HCT116 (cell line): ENCODE results near the gene DTX1. TPM values are rescaled to one million over a fixed set of nuclear protein-coding genes. Genes with fewer than 3 reads are reported as not detected.

Experiments used
- ATAC-seq: fragments of 200-7000 bp; cut with Tn5 transposase; 2 replicates; pipeline ENCODE4 v1.9.1; 2020; ENCODE audit warnings: mild to moderate bottlenecking, moderate library complexity
- BruUV-seq: library from RNA; stranded (reverse); fragments of 400-500 nt; replicated peaks from 2 replicates; lab custom pipeline; 2021; lab: Mats Ljungman, UMichigan
- CTCF ChIA-PET: fragments of 300-600 bp; sonication (Branson Sonifier 250); formaldehyde crosslinking; loops from one replicate; lab custom pipeline; 2021; ENCODE audit warnings: antibody characterized with exemption; lab: Charles Lee
- POLR2A ChIA-PET: fragments of 300-600, 350-600 bp; sonication (Branson Sonifier 250); formaldehyde crosslinking; loops from one replicate; lab custom pipeline; 2021; ENCODE audit warnings: antibody characterized with exemption; lab: Charles Lee
- RAD21 ChIA-PET, 2 experiments: fragments of 300-600 bp; sonication (Branson Sonifier 250); formaldehyde crosslinking; loops; one replicate each; lab custom pipeline; 2023; ENCODE audit warnings: low total read pairs in 2 of 2; ENCODE audit not compliant: uncharacterized antibody in 2 of 2, unreplicated experiment in 2 of 2, low non-redundant PET in 1 of 2; lab: Charles Lee
- DNase-seq: peaks from one replicate; pipeline ENCODE4 v3.0.0-alpha.2; 2010; ENCODE audit warnings: low read depth, low spot score
- H2AFZ ChIP-seq: fragments of 200-600 bp; shearing (Covaris generic), sonication (generic); 2 replicates; pipeline ENCODE4 v1.6.1; 2017; ENCODE audit warnings: low read depth, mixed run types, mixed read lengths, antibody characterized with exemption, low read length; ENCODE audit not compliant: poor library complexity, severe bottlenecking
- H3K27ac ChIP-seq: 2 replicates; pipeline ENCODE4 v1.5.1; 2012; ENCODE audit warnings: low read depth, low read length
- H3K27me3 ChIP-seq: fragments of 200-600 bp; sonication (generic); 2 replicates; pipeline ENCODE4 v1.6.1; 2016; ENCODE audit warnings: mixed run types, low read length, mixed read lengths; ENCODE audit not compliant: insufficient read depth
- H3K36me3 ChIP-seq, 2 experiments: fragments of 200-500 bp in 1 of 2; fragments of 200-600 bp in 1 of 2; sonication (Bioruptor generic) in 1 of 2; sonication (generic) in 1 of 2; 2 replicates each; pipeline versions ENCODE4 v1.5.1 to v1.6.1; 2014 to 2016; ENCODE audit warnings: low read length in 2 of 2, inconsistent platforms in 1 of 2, mixed read lengths in 1 of 2, mixed run types in 1 of 2; ENCODE audit not compliant: insufficient read depth in 2 of 2, control insufficient read depth in 1 of 2
- H3K4me1 ChIP-seq, 2 experiments: fragments of 200-600 bp in 1 of 2; sonication (generic) in 1 of 2; 2 replicates each; pipeline versions ENCODE4 v1.5.1 to v1.6.1; 2012 to 2017; ENCODE audit warnings: low read length in 2 of 2, inconsistent platforms in 1 of 2, mild to moderate bottlenecking in 1 of 2, mixed read lengths in 1 of 2, mixed run types in 1 of 2, moderate library complexity in 1 of 2; ENCODE audit not compliant: insufficient read depth in 2 of 2, control insufficient read depth in 1 of 2
- H3K4me2 ChIP-seq: fragments of 200-600 bp; sonication (generic); 2 replicates; pipeline ENCODE4 v1.6.1; 2017; ENCODE audit warnings: mixed run types, low read length, mixed read lengths
- H3K4me3 ChIP-seq, 2 experiments: fragments of 200-600 bp in 1 of 2; sonication (generic) in 1 of 2; replicated peaks in 1 of 2; 2 replicates each; pipeline ENCODE4 v1.5.1; 2011 to 2016; ENCODE audit warnings: low read length in 2 of 2, control low read depth in 1 of 2, low read depth in 1 of 2, mild to moderate bottlenecking in 1 of 2, mixed read lengths in 1 of 2, mixed run types in 1 of 2
- H3K79me2 ChIP-seq: fragments of 200-600 bp; sonication (generic); 2 replicates; pipeline ENCODE4 v1.6.1; 2017; ENCODE audit warnings: mild to moderate bottlenecking, mixed run types, low read length, moderate library complexity, mixed read lengths; ENCODE audit not compliant: insufficient read depth
- H3K9ac ChIP-seq: fragments of 200-600 bp; sonication (generic); 2 replicates; pipeline ENCODE4 v1.6.1; 2016; ENCODE audit warnings: low read length, mixed read lengths
- H3K9me2 ChIP-seq: fragments of 200-600 bp; sonication (generic), shearing (Covaris generic); 2 replicates; pipeline ENCODE4 v1.6.1; 2017; ENCODE audit warnings: mixed run types, mild to moderate bottlenecking, moderate library complexity; ENCODE audit not compliant: insufficient read depth
- H3K9me3 ChIP-seq, 2 experiments: fragments of 200-500 bp in 1 of 2; fragments of 200-600 bp in 1 of 2; sonication (Bioruptor generic) in 1 of 2; sonication (generic) in 1 of 2; 2 replicates each; pipeline ENCODE4 v1.6.1; 2014 to 2017; ENCODE audit warnings: low read length in 2 of 2, mixed read lengths in 2 of 2, inconsistent platforms in 1 of 2, low read depth in 1 of 2, mild to moderate bottlenecking in 1 of 2, mixed run types in 1 of 2, moderate library complexity in 1 of 2; ENCODE audit not compliant: control insufficient read depth in 1 of 2, insufficient read depth in 1 of 2
- H4K20me1 ChIP-seq: fragments of 200-600 bp; sonication (generic), shearing (Covaris generic); 2 replicates; pipeline ENCODE4 v1.6.1; 2017; ENCODE audit warnings: mixed run types, mild to moderate bottlenecking, moderate library complexity; ENCODE audit not compliant: insufficient read depth
- CEBPB ChIP-seq: IDR thresholded peaks from 2 replicates; pipeline ENCODE4 v1.6.1; 2012; ENCODE audit warnings: low read depth
- EGR1 ChIP-seq: IDR thresholded peaks from 2 replicates; pipeline ENCODE4 v1.6.1; 2012; ENCODE audit warnings: low read depth
- EZH2phosphoT487 ChIP-seq: fragments of 200-600 bp; IDR thresholded peaks from 2 replicates; pipeline ENCODE4 v1.6.1; 2018; ENCODE audit warnings: antibody characterized with exemption, borderline replicate concordance
- RAD21 ChIP-seq: IDR thresholded peaks from 2 replicates; pipeline ENCODE4 v1.6.1; 2012; ENCODE audit warnings: low read depth, mild to moderate bottlenecking
- SIN3A ChIP-seq: IDR thresholded peaks from 2 replicates; pipeline ENCODE4 v1.6.1; 2012; ENCODE audit warnings: low read depth
- intact Hi-C: fragments of 100-400 bp; cut with micrococcal nuclease; formaldehyde crosslinking; loops from 2 replicates; pipeline ENCODE4 v1.10.0; 2022
- total RNA-seq: library from RNA; stranded (reverse); gene quantifications from one replicate; pipeline ENCODE4 v1.2.1, GENCODE V29; 2021; ENCODE audit not compliant: unreplicated experiment

The DTX1 gene
- total RNA-seq, 1 experiment from 2014 or later = not detected

- ChIA-PET CTCF (no interaction called here), POLR2A (no interaction called here)
- no peaks in the 10 kb centered on the region for H3K9me2 ChIP-seq
- H3K4me3 ChIP-seq = no peak overlapping the region
- no peak for ATAC-seq
- H3K27me3 ChIP-seq = peaks cover 9% of the 10 kb centered on the region; the same call in 1 of the 2 replicates
- no peak overlapping the region for H2AFZ ChIP-seq
- H3K27ac ChIP-seq = no peak overlapping the region
- no peaks in the 10 kb centered on the region for H4K20me1 ChIP-seq
- no TSS peak for BruUV-seq
- intact Hi-C loops = no loop called here
- TF ChIP-seq EGR1 = no peak
- TF ChIP-seq CEBPB = no peak
- TF ChIP-seq RAD21 = no peak
- no peak for TF ChIP-seq EZH2phosphoT487
- TF ChIP-seq, all 23 proteins: peak for 0
- no peak overlapping the region for H3K4me2 ChIP-seq
- H3K9ac ChIP-seq = no peak overlapping the region
- RAD21 ChIA-PET = no interaction called here
- no peak for DNase-seq
- no peaks in the 10 kb centered on the region for H3K4me1 ChIP-seq
- no peaks in the 10 kb centered on the region for H3K36me3 ChIP-seq
- H3K9me3 ChIP-seq = no peaks in the 10 kb centered on the region
- H3K79me2 ChIP-seq = no peaks in the 10 kb centered on the region
Observed at GRCh38 chr12:113059071-113059595, 2.6 kb downstream of the DTX1 start.

- H3K9me3 ChIP-seq = no peaks in the 10 kb centered on the region
- ATAC-seq = no peak
- no peak overlapping the region for H3K4me2 ChIP-seq
- no peak overlapping the region for H3K9ac ChIP-seq
- no TSS peak for BruUV-seq
- H3K36me3 ChIP-seq = no peaks in the 10 kb centered on the region
- DNase-seq = no peak
- intact Hi-C loops = no loop called here
- no peak for TF ChIP-seq SIN3A
- no peak overlapping the region for H3K4me3 ChIP-seq
- no peak overlapping the region for H3K27ac ChIP-seq
- POLR2A ChIA-PET = no interaction called here
- H3K27me3 ChIP-seq = no peaks in the 10 kb centered on the region
- H3K9me2 ChIP-seq = no peaks in the 10 kb centered on the region
- H2AFZ ChIP-seq = no peak overlapping the region
- H3K79me2 ChIP-seq = no peaks in the 10 kb centered on the region
- RAD21 ChIA-PET = no interaction called here
- no peaks in the 10 kb centered on the region for H4K20me1 ChIP-seq
- H3K4me1 ChIP-seq = no peaks in the 10 kb centered on the region
- CTCF ChIA-PET = no interaction called here
Observed at GRCh38 chr12:113060336-113060960, 3.9 kb downstream of the DTX1 start.
